ENCODE measurements around the gene CDC5L. TPM values are rescaled to one million over a fixed set of nuclear protein-coding genes. Genes with fewer than 3 reads are reported as not detected.

Gene CDC5L
- 7.4 and 11.9 TPM in 2 replicates for total RNA-seq

GRCh38 chr6:44387346-44388134, at the start of gene CDC5L:
Gene CDC5L (plus strand): TSS chr6:44387706. CDS start chr6:44387824, 118 bp downstream.

DNA sequence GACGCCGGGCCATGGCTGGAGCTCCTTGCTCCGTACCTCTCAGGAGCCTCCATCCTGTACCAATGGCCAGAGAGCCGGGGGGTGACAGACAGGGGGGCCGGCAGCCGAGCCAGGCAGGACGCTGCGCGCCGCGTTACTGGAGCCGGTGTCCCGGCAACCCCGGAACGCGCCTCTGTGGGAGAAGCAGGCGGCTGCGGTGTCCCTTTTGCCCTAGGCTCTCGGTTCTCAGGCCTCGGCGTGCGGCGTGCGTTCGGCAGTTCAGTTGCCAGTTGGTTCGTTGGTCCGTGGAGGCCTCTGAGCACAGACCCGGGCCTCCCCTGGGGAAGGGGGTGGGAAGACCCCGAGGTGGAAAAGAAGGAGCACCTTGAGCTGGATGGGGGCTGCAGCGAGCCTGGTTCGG, 45.0 kb upstream of the CDC5L start, which contains the start of gene SPATS1:
Gene SPATS1 (plus strand): TSS at position 162 of the 400 bp plus-strand sequence. CDS start 446 bp downstream, outside the sequence.

Other genes with a start within 250 kb of the CDC5L start
- 0.25 TPM in 1 of 2 replicates, not detected in the other for gene CAPN11, start 228.9 kb upstream of the CDC5L start, total RNA-seq
- 0.25 TPM in 1 of 2 replicates, not detected in the other for gene MYMX, start 170.8 kb upstream of the CDC5L start, total RNA-seq
- gene SLC29A1, start 164.1 kb upstream of the CDC5L start, total RNA-seq, result 121 and 145 TPM in 2 replicates
- 524 and 1,003 TPM in 2 replicates for gene HSP90AB1, start 140.6 kb upstream of the CDC5L start, total RNA-seq
- 81.0 and 93.4 TPM in 2 replicates for gene SLC35B2, start 130.2 kb upstream of the CDC5L start, total RNA-seq
- 24.3 and 25.4 TPM in 2 replicates for gene NFKBIE, start 122.2 kb upstream of the CDC5L start, total RNA-seq
- not detected in 2 replicates for gene TMEM151B, start 117.3 kb upstream of the CDC5L start, total RNA-seq
- 11.3 and 14.8 TPM in 2 replicates for gene AARS2, start 74.4 kb upstream of the CDC5L start, total RNA-seq
- gene SPATS1, start 45.1 kb upstream of the CDC5L start, total RNA-seq, result not detected in 2 replicates